ENCODE results near the gene ACTL6B.

DNA sequence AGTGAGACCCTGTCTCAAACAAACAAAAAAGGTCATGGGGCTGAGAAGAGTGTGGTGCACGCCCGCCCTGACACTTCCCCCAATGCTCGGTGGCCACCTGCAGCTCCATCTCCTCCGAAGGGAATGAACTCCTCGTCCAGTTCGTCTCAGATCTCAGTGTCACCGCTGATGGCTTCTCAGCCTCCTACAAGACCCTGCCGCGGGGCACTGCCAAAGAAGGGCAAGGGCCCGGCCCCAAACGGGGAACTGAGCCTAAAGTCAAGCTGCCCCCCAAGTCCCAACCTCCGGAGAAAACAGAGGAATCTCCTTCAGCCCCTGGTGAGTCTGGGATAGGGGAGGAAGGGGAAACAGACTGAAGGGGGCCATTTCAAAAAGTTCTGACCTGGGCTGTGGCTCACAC is 49.9 kb downstream of the ACTL6B start:
- TF ChIP-seq RORB (CRISPR knock-in tag; IDR thresholded peaks at IDR 0.05): no peak
- TF ChIP-seq, protein P1, sequence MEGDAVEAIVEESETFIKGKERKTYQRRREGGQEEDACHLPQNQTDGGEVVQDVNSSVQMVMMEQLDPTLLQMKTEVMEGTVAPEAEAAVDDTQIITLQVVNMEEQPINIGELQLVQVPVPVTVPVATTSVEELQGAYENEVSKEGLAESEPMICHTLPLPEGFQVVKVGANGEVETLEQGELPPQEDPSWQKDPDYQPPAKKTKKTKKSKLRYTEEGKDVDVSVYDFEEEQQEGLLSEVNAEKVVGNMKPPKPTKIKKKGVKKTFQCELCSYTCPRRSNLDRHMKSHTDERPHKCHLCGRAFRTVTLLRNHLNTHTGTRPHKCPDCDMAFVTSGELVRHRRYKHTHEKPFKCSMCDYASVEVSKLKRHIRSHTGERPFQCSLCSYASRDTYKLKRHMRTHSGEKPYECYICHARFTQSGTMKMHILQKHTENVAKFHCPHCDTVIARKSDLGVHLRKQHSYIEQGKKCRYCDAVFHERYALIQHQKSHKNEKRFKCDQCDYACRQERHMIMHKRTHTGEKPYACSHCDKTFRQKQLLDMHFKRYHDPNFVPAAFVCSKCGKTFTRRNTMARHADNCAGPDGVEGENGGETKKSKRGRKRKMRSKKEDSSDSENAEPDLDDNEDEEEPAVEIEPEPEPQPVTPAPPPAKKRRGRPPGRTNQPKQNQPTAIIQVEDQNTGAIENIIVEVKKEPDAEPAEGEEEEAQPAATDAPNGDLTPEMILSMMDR (IDR thresholded peaks at IDR 0.05): no peak
- TF ChIP-seq NR2C2 (CRISPR knock-in tag; IDR thresholded peaks at IDR 0.05): no peak
- TF ChIP-seq ZNF121 (CRISPR knock-in tag; IDR thresholded peaks at IDR 0.05): no peak
- TF ChIP-seq CREM (CRISPR knock-in tag; IDR thresholded peaks at IDR 0.05): no peak
- no peak for TF ChIP-seq ETV6 (CRISPR knock-in tag; IDR thresholded peaks at IDR 0.05)
- TF ChIP-seq, protein P2, sequence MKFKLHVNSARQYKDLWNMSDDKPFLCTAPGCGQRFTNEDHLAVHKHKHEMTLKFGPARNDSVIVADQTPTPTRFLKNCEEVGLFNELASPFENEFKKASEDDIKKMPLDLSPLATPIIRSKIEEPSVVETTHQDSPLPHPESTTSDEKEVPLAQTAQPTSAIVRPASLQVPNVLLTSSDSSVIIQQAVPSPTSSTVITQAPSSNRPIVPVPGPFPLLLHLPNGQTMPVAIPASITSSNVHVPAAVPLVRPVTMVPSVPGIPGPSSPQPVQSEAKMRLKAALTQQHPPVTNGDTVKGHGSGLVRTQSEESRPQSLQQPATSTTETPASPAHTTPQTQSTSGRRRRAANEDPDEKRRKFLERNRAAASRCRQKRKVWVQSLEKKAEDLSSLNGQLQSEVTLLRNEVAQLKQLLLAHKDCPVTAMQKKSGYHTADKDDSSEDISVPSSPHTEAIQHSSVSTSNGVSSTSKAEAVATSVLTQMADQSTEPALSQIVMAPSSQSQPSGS (CRISPR knock-in tag; IDR thresholded peaks at IDR 0.05; ENCODE audit: borderline replicate concordance, low read depth): no peak
